Stomach (tissue), 9 donors: ENCODE results near the gene GSTT2B. TPM values are rescaled to one million over a fixed set of nuclear protein-coding genes. Genes with fewer than 3 reads are reported as not detected.
A peak's percentile ranks its signal among the peaks of the same experiment; 100 is the strongest.

Source experiments
- DNase-seq, 2 donors: peaks; one replicate each; pipeline versions ENCODE4 v3.0.0 to v3.0.0-alpha.2; 2013 to 2019
- H3K27ac ChIP-seq, 5 donors: fragments of 200-600 bp in 4 of 5; sonication (generic) in 4 of 5; one replicate each; pipeline ENCODE4 v1.5.1; 2013 to 2019; ENCODE audit warnings: mild to moderate bottlenecking in 1 of 5, moderate library complexity in 1 of 5
- H3K27me3 ChIP-seq, 3 donors: fragments of 200-600 bp; sonication (generic); one replicate each; pipeline ENCODE4 v1.5.1; 2017 to 2019; ENCODE audit warnings: mixed run types in 1 of 3
- H3K36me3 ChIP-seq, 4 donors: fragments of 200-600 bp; sonication (generic); 1 replicate in 3 of 4; 2 replicates in 1 of 4; pipeline ENCODE4 v1.5.1; 2016 to 2019
- H3K4me1 ChIP-seq, 4 donors: fragments of 200-600 bp; sonication (generic); one replicate each; pipeline ENCODE4 v1.5.1; 2016 to 2019
- H3K4me3 ChIP-seq, 4 donors: fragments of 200-600 bp; sonication (generic) in 3 of 4; one replicate each; pipeline ENCODE4 v1.5.1; 2016 to 2019; ENCODE audit warnings: mild to moderate bottlenecking in 1 of 4
- H3K9me3 ChIP-seq, 4 donors: fragments of 200-600 bp; sonication (generic); one replicate each; pipeline ENCODE4 v1.5.1; 2016 to 2019
- CTCF ChIP-seq, 7 experiments: fragments of 450-650 bp in 4 of 7; fragments of 200-600 bp in 3 of 7; sonication (generic) in 3 of 7; IDR thresholded peaks; one replicate each; pipeline ENCODE4 v1.5.1; 2016 to 2019; ENCODE audit warnings: antibody characterized with exemption in 7 of 7, control low read depth in 2 of 7, mild to moderate bottlenecking in 1 of 7
- EP300 ChIP-seq: sonication (generic); formaldehyde crosslinking; IDR thresholded peaks from one replicate; pipeline ENCODE4 v1.6.1; 2017; ENCODE audit warnings: antibody characterized with exemption
- POLR2A ChIP-seq, 4 donors: fragments of 450-650 bp; IDR thresholded peaks; one replicate each; pipeline ENCODE4 v1.6.1; 2016; ENCODE audit warnings: antibody characterized with exemption in 4 of 4, control low read depth in 2 of 4, mild to moderate bottlenecking in 1 of 4, moderate library complexity in 1 of 4
- POLR2AphosphoS5 ChIP-seq, 3 donors: sonication (generic); formaldehyde crosslinking; IDR thresholded peaks; one replicate each; pipeline ENCODE4 v1.6.1; 2016; ENCODE audit warnings: antibody characterized with exemption in 3 of 3
- WGBS, 5 donors: extraction: QIAGEN DNeasy Blood & Tissue Kit in 3 of 5; methylation state at CpG; one replicate each; pipeline versions ENCODE4 v1.1.5 to v1.1.7; 2013 to 2018; 5-methylcytosine and 5-hydroxymethylcytosine counted together
- intact Hi-C: fragments of 100-400 bp; cut with DNase I; formaldehyde crosslinking; loops from one replicate; pipeline ENCODE4 v1.15.1; 2023; ENCODE audit warnings: low total_unique reads
- polyA plus RNA-seq, 3 donors: library from polyadenylated mRNA; stranded (reverse); fragments of 200-250 nt; gene quantifications; one replicate each; pipeline ENCODE4 v1.2.3, GENCODE V29; 2013
- total RNA-seq, 5 donors: library from RNA; depleted of rRNA; stranded (reverse); fragments of >200 nt; gene quantifications; one replicate each; pipeline versions ENCODE4 v1.1.0 to v1.2.3, GENCODE V29; 2014 to 2016
- donor health status: healthy with polysubstance abuse.
- donor health status: Bipolar disorder and iron deficiency.
- donor health status: healthy.

Gene GSTT2B
- total and polyA plus RNA-seq, 8 donors = 1.7 to 45.8 (median 10.1) TPM; not detected in 3

- H3K27ac ChIP-seq = peak within 1 kb of the TSS in 2 of 5 donors; percentile 27 to 36
- no peak for TF ChIP-seq POLR2A (IDR thresholded peaks at IDR 0.05)
- TF ChIP-seq EP300 = no peak
- no peak for TF ChIP-seq POLR2AphosphoS5 (IDR thresholded peaks at IDR 0.05)
- TF ChIP-seq CTCF (IDR thresholded peaks at IDR 0.05) = no peak
- H3K27me3 ChIP-seq = no peaks in the 10 kb centered on the region
- intact Hi-C loops = loop anchor here (5.0 kb wide), 1 partner anchor 68 kb away; no protein-coding TSS in a partner anchor
- no peaks in the 10 kb centered on the region for H3K36me3 ChIP-seq
- peak; percentile 18 to 32 for DNase-seq
- no peaks in the 10 kb centered on the region for H3K9me3 ChIP-seq
- H3K4me1 ChIP-seq = peaks cover 11 to 30% (median 15%) of the 10 kb centered on the region in 4 donors
- 60 to 73% (median 70%) methylated on average over 6 of the region's 6 CpGs for WGBS, 5 donors
- no peak within 1 kb of the TSS for H3K4me3 ChIP-seq
Observed at GRCh38 chr22:24005201-24005600, 44.2 kb upstream of the GSTT2B start, which contains the start of gene GSTT4. Gene GSTT4, minus strand, starts transcription at chr22:24005453. Its CDS starts 97 bp downstream, at chr22:24005356.

- intact Hi-C loops = no loop called here
Observed at GRCh38 chr22:24003887-24004286, 42.9 kb upstream of the GSTT2B start.

GRCh38 chr22:24002851-24003250, 41.9 kb upstream of the GSTT2B start:
- Histone ChIP-seq H3K9me3 (no peaks in the 10 kb centered on the region), H3K36me3 (no peaks in the 10 kb centered on the region), H3K27me3 (no peaks in the 10 kb centered on the region), H3K4me3 (no peak overlapping the region), H3K4me1 (peaks cover 3 to 11% (median 7%) of the 10 kb centered on the region in 4 donors), H3K27ac (no peak overlapping the region)
- no peak for TF ChIP-seq CTCF (IDR thresholded peaks at IDR 0.05)
- TF ChIP-seq POLR2AphosphoS5 (IDR thresholded peaks at IDR 0.05) = no peak
- no peak for TF ChIP-seq EP300
- no peak for TF ChIP-seq POLR2A (IDR thresholded peaks at IDR 0.05)
- intact Hi-C loops = no loop called here
- 80 to 82% (median 81%) methylated on average over 5 of the region's 5 CpGs for WGBS, 5 donors
- no peak for DNase-seq

More at GRCh38 chr22:24003887-24004286, 42.9 kb upstream of the GSTT2B start:
- H3K4me3 ChIP-seq = no peak overlapping the region
- no peaks in the 10 kb centered on the region for H3K36me3 ChIP-seq
- no peak for TF ChIP-seq CTCF (IDR thresholded peaks at IDR 0.05)
- TF ChIP-seq POLR2A (IDR thresholded peaks at IDR 0.05) = no peak
- WGBS, 5 donors = 70 to 78% (median 75%) methylated on average over 9 of the region's 9 CpGs
- H3K4me1 ChIP-seq = peaks cover 8 to 20% (median 10%) of the 10 kb centered on the region in 4 donors
- no peak overlapping the region for H3K27ac ChIP-seq
- H3K9me3 ChIP-seq = no peaks in the 10 kb centered on the region
- DNase-seq = peak in 1 of 2 donors; percentile 7
- H3K27me3 ChIP-seq = no peaks in the 10 kb centered on the region

- no peaks in the 10 kb centered on the region for H3K9me3 ChIP-seq
- intact Hi-C loops = no loop called here
- H3K4me1 ChIP-seq = peaks cover 0 to 8% (median 4%) of the 10 kb centered on the region in 4 donors
- no peak overlapping the region for H3K27ac ChIP-seq
- no peak overlapping the region for H3K4me3 ChIP-seq
- TF ChIP-seq POLR2A (IDR thresholded peaks at IDR 0.05) (no peak), CTCF (IDR thresholded peaks at IDR 0.05) (no peak), POLR2AphosphoS5 (IDR thresholded peaks at IDR 0.05) (no peak), EP300 (no peak)
- H3K27me3 ChIP-seq = no peaks in the 10 kb centered on the region
- H3K36me3 ChIP-seq = no peaks in the 10 kb centered on the region
- peak in 1 of 2 donors; percentile 3 for DNase-seq
- WGBS, 5 donors = 74 to 84% (median 81%) methylated on average over 10 of the region's 10 CpGs
Observed at GRCh38 chr22:24002272-24002671, 41.3 kb upstream of the GSTT2B start.
